ENCODE results near the gene SLF1. TPM values are rescaled to one million over a fixed set of nuclear protein-coding genes. Genes with fewer than 3 reads are reported as not detected.
A peak's percentile ranks its signal among the peaks of the same experiment; 100 is the strongest.

Gene SLF1
- total and polyA plus RNA-seq, 9 of the 15 experiments (the other 6 are each of a cell fraction or from before 2014, with no cell fraction given) = 9.8 to 31.1 (median 16.3) TPM

DNA sequence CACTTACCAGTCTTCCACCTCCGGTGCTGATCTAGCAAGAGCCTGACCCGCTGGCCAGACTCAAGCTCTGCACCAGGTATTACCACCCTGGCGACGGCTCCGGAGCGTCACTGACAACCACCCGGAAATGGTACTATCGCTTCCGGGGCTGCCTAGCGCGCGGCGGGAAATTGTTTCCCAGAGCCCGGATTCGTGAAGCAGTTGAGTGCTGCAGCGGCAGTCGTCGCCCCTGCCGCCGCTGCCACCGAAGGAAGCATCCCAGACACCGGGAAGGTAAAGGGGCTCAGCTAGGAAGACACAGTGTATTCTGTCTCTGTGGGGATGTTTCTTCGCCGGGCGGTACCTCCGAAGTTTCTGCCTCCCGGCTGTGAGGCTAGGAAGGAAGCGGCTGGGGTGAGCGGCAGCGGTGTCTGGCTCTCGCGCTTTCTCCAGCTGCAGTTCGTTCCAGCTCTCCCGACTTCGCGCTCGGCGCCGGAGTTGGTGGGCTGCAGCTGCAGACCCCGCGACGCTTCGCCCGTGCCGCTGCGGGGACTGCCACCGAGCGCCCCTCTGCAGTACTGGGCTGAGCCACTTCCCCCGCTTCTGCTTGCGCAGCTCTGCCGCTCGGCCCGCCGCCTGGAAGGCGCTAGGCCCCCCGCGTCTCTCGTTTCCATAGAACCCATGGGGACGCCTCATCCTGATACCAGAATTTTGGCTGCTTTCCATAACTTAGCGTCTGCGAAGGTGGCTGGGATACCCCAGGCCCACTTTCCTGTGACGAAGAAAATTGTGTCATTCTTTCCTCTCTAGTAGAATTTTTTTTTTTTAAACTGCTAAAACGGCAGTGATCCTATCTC, at the start of gene SLF1, which contains the start of gene KIAA0825 (continued):
- TF ChIP-seq, protein P1, sequence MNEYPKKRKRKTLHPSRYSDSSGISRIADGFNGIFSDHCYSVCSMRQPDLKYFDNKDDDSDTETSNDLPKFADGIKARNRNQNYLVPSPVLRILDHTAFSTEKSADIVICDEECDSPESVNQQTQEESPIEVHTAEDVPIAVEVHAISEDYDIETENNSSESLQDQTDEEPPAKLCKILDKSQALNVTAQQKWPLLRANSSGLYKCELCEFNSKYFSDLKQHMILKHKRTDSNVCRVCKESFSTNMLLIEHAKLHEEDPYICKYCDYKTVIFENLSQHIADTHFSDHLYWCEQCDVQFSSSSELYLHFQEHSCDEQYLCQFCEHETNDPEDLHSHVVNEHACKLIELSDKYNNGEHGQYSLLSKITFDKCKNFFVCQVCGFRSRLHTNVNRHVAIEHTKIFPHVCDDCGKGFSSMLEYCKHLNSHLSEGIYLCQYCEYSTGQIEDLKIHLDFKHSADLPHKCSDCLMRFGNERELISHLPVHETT (CRISPR knock-in tag; conservative IDR thresholded peaks at IDR 0.05 in 1 of 2, IDR thresholded peaks at IDR 0.05 in 1 of 2) = 0 out of 4 replicates have a peak, but pooled peaks of 1 of the 2 experiments have one; percentile 14
- TF ChIP-seq SMAD1 (IDR thresholded peaks at IDR 0.05; ENCODE audit: low read depth, low read length, partially characterized antibody) = no peak
- peak; percentile 82 to 85 for TF ChIP-seq NRF1 (conservative IDR thresholded peaks at IDR 0.05 in 1 of 2, IDR thresholded peaks at IDR 0.05 in 1 of 2)
- TF ChIP-seq, protein P2, sequence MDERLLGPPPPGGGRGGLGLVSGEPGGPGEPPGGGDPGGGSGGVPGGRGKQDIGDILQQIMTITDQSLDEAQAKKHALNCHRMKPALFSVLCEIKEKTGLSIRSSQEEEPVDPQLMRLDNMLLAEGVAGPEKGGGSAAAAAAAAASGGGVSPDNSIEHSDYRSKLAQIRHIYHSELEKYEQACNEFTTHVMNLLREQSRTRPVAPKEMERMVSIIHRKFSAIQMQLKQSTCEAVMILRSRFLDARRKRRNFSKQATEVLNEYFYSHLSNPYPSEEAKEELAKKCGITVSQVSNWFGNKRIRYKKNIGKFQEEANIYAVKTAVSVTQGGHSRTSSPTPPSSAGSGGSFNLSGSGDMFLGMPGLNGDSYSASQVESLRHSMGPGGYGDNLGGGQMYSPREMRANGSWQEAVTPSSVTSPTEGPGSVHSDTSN (CRISPR knock-in tag; IDR thresholded peaks at IDR 0.05; ENCODE audit: low read depth) = no peak
- TF ChIP-seq, protein P2 (tag; conservative IDR thresholded peaks at IDR 0.05; ENCODE audit: low read depth) = no peak
- no peak for TF ChIP-seq BDP1 (IDR thresholded peaks at IDR 0.05; ENCODE audit: insufficient read depth, insufficient read length)
- TF ChIP-seq HDAC2 (IDR thresholded peaks at IDR 0.05) = peak; percentile 87
- no peak for TF ChIP-seq MAFG (tag; conservative IDR thresholded peaks at IDR 0.05)
- TF ChIP-seq, protein P3, sequence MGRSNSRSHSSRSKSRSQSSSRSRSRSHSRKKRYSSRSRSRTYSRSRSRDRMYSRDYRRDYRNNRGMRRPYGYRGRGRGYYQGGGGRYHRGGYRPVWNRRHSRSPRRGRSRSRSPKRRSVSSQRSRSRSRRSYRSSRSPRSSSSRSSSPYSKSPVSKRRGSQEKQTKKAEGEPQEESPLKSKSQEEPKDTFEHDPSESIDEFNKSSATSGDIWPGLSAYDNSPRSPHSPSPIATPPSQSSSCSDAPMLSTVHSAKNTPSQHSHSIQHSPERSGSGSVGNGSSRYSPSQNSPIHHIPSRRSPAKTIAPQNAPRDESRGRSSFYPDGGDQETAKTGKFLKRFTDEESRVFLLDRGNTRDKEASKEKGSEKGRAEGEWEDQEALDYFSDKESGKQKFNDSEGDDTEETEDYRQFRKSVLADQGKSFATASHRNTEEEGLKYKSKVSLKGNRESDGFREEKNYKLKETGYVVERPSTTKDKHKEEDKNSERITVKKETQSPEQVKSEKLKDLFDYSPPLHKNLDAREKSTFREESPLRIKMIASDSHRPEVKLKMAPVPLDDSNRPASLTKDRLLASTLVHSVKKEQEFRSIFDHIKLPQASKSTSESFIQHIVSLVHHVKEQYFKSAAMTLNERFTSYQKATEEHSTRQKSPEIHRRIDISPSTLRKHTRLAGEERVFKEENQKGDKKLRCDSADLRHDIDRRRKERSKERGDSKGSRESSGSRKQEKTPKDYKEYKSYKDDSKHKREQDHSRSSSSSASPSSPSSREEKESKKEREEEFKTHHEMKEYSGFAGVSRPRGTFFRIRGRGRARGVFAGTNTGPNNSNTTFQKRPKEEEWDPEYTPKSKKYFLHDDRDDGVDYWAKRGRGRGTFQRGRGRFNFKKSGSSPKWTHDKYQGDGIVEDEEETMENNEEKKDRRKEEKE (IDR thresholded peaks at IDR 0.05; ENCODE audit: borderline replicate concordance in 1 of 2, control insufficient read depth in 1 of 2, low read depth in 2 of 2, low read length in 1 of 2) = no peak
- no peak for TF ChIP-seq RAD51 (IDR thresholded peaks at IDR 0.05; ENCODE audit: borderline replicate concordance, low read depth)
- TF ChIP-seq CEBPG (CRISPR knock-in tag; IDR thresholded peaks at IDR 0.05) = no peak
- TF ChIP-seq CEBPG (tag; conservative IDR thresholded peaks at IDR 0.05 in 1 of 2, IDR thresholded peaks at IDR 0.05 in 1 of 2) = no peak
- TF ChIP-seq NCOA1 (IDR thresholded peaks at IDR 0.05; ENCODE audit: low read depth) = peak; percentile 91
- 0 out of 2 replicates have a peak, but pooled peaks have one; percentile 9 for TF ChIP-seq BCOR (IDR thresholded peaks at IDR 0.05)
- TF ChIP-seq KDM2B (CRISPR knock-in tag; IDR thresholded peaks at IDR 0.05) = no peak
- TF ChIP-seq MCM2 (IDR thresholded peaks at IDR 0.05; ENCODE audit: low read depth) = no peak
- TF ChIP-seq, protein P4, sequence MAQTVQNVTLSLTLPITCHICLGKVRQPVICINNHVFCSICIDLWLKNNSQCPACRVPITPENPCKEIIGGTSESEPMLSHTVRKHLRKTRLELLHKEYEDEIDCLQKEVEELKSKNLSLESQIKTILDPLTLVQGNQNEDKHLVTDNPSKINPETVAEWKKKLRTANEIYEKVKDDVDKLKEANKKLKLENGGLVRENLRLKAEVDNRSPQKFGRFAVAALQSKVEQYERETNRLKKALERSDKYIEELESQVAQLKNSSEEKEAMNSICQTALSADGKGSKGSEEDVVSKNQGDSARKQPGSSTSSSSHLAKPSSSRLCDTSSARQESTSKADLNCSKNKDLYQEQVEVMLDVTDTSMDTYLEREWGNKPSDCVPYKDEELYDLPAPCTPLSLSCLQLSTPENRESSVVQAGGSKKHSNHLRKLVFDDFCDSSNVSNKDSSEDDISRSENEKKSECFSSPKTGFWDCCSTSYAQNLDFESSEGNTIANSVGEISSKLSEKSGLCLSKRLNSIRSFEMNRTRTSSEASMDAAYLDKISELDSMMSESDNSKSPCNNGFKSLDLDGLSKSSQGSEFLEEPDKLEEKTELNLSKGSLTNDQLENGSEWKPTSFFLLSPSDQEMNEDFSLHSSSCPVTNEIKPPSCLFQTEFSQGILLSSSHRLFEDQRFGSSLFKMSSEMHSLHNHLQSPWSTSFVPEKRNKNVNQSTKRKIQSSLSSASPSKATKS (CRISPR knock-in tag; IDR thresholded peaks at IDR 0.05) = no peak
- TF ChIP-seq ZNF316 (IDR thresholded peaks at IDR 0.05) = no peak

Data from K562 (cell line).